Keratinocyte (primary cell): ENCODE results near the gene QSOX1.

ENCODE experiments used
- EZH2 ChIP-seq: IDR thresholded peaks from one replicate; pipeline ENCODE4 v1.6.1; 2012; ENCODE audit warnings: inconsistent platforms, mild to moderate bottlenecking, low read length, moderate library complexity
- TF ChIP-seq, protein P1 (sequence below), 3 experiments: IDR thresholded peaks in 1 of 3; conservative IDR thresholded peaks in 1 of 3; optimal IDR thresholded peaks in 1 of 3; 2 replicates in 2 of 3; 3 replicates in 1 of 3; pipeline versions ENCODE3 to v1.5.1; 2011; ENCODE audit warnings: low read length in 3 of 3, mild to moderate bottlenecking in 3 of 3, moderate library complexity in 2 of 3, control low read depth in 1 of 3, inconsistent platforms in 1 of 3; ENCODE audit not compliant: insufficient read depth in 2 of 3; ENCODE audit errors: extremely low read depth in 1 of 3

DNA sequence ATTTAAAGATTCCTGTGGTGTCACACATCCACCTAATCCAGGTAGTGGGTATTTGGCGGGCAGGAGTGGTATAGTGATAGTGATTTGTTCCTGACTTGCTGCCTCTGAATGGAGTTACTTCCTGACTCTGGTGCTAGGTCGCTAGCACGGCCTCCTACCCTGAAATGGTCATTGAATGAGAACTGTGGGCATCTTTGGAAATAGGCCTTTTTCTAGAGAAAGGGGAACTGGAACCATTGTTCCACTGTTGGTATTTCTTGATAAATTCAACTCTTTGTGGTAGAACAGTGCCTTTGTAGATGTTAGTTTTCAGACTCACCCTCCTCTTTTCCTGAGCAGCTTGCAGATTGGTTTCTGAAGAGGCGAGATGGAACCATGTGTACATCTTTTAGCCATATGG, 1.5 kb downstream of the QSOX1 start:
- TF ChIP-seq EZH2: no peak
- TF ChIP-seq, protein P1, sequence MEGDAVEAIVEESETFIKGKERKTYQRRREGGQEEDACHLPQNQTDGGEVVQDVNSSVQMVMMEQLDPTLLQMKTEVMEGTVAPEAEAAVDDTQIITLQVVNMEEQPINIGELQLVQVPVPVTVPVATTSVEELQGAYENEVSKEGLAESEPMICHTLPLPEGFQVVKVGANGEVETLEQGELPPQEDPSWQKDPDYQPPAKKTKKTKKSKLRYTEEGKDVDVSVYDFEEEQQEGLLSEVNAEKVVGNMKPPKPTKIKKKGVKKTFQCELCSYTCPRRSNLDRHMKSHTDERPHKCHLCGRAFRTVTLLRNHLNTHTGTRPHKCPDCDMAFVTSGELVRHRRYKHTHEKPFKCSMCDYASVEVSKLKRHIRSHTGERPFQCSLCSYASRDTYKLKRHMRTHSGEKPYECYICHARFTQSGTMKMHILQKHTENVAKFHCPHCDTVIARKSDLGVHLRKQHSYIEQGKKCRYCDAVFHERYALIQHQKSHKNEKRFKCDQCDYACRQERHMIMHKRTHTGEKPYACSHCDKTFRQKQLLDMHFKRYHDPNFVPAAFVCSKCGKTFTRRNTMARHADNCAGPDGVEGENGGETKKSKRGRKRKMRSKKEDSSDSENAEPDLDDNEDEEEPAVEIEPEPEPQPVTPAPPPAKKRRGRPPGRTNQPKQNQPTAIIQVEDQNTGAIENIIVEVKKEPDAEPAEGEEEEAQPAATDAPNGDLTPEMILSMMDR (optimal IDR thresholded peaks at IDR 0.05 in 1 of 3, IDR thresholded peaks at IDR 0.05 in 1 of 3, conservative IDR thresholded peaks at IDR 0.05 in 1 of 3; ENCODE audit: extremely low read depth in 1 of 3, insufficient read depth in 2 of 3, low read length in 3 of 3): no peak
